Measurements from ENCODE around the gene MYO6.

- TF ChIP-seq, protein P1, sequence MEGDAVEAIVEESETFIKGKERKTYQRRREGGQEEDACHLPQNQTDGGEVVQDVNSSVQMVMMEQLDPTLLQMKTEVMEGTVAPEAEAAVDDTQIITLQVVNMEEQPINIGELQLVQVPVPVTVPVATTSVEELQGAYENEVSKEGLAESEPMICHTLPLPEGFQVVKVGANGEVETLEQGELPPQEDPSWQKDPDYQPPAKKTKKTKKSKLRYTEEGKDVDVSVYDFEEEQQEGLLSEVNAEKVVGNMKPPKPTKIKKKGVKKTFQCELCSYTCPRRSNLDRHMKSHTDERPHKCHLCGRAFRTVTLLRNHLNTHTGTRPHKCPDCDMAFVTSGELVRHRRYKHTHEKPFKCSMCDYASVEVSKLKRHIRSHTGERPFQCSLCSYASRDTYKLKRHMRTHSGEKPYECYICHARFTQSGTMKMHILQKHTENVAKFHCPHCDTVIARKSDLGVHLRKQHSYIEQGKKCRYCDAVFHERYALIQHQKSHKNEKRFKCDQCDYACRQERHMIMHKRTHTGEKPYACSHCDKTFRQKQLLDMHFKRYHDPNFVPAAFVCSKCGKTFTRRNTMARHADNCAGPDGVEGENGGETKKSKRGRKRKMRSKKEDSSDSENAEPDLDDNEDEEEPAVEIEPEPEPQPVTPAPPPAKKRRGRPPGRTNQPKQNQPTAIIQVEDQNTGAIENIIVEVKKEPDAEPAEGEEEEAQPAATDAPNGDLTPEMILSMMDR (IDR thresholded peaks at IDR 0.05; ENCODE audit: borderline replicate concordance, extremely low read depth, low read length, poor library complexity, severe bottlenecking), result no peak
- no peak for TF ChIP-seq EZH2 (IDR thresholded peaks at IDR 0.05; ENCODE audit: borderline replicate concordance, low read depth, low read length, severe bottlenecking)
Observed at GRCh38 chr6:75788894-75789293, 39.9 kb downstream of the MYO6 start.
